Fibroblast of skin of left quadriceps (primary cell): ENCODE results near the gene ZNF536.
"Not testable (repeated sequence)": the region's sequence is repeated elsewhere in the genome, so short reads cannot be mapped to it uniquely, and the experiment has no call there.

ENCODE experiments used
- DNase-seq, 2 experiments: peaks; one replicate each; pipeline ENCODE4 v3.0.0-alpha.2; 2013; ENCODE audit warnings: low read depth in 2 of 2

The ZNF536 gene

DNA sequence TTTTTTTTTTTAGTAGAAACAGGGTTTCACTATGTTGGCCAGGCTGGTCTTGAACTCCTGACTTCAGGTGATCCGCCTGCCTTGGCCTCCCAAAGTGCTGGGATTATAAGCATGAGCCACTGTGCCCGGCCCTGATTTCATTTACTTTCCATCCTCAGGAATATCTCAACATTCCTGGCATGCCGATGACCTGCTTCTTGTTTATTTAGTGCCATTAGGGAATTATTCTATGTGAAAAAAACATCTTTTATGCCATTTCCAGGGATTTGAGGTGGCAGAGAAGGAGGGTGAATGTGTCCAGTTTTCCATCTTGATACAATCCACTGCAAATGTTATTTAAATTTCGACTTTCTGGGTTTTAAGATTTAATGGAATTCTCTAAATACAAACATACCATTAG is 45.0 kb downstream of the ZNF536 start:
- DNase-seq, result not testable (repeated sequence)

DNA sequence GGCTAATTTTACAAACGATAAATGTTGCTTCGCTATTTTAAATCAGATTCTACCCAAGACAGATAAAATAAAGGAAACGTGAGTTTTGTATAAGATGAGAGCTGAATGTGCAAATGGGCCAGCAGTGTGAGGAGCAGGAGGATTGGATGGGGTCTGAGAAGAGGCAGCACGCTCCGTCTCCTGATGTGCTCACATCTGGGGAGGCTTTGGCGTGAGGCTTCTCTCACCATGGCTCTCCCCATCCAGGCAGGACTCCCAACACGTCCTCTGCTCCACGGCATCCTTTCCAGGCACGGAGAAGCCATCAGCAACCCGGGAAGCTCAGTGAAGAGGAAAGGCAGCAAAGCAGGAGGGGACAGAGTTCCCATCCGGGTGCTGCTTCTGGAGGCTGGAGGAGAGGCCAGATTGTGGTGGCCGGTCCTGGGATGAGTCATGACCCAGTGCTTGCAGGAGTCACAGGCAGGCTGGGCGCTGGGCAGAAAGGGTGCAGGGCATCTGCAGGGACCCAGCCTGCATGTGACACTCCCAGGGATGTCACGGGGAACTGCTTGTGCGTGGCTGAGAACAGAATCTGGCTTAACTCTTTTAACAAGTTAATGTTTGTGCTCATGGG is 47.5 kb downstream of the ZNF536 start:
- DNase-seq, result no peak

DNA sequence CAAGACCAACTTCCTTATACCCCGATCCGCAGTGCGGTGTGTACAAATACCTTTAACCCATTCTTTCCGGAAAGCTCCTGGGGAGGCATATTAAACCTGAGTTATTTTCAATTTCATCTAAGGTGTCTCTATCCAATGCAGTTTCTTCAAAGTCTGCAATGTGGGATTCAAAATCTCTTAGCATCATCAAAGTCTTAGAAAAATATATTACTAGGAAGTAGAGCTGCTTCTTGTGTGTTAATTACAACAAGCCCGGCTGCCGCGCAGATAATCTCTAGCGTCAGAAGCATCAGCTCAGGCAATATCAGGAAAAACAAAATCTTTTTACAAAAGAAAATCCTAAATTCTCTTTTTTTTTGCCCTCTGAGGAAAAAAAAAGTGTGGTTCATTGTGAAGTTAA is 48.1 kb downstream of the ZNF536 start:
- no peak for DNase-seq

DNA sequence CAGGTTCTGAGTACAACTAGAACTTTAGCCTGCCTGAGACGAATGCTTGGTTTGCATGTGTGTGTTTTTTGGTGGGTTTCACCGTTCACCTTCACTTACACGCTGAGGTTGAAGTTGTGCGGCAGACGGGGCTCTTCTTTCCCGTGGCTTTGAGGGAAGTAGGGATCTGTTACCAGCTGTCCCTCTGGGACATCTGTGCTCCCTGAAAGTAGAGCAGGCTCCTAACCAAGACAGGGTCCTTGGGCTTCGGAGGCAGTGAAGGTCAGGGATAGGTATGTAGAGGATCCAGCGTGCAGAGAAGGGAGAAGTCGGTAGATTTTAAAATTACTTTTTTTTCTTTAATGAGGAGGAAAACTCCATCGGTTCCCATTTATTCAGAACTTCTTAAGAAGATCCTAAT is 48.7 kb downstream of the ZNF536 start:
- no peak for DNase-seq

DNA sequence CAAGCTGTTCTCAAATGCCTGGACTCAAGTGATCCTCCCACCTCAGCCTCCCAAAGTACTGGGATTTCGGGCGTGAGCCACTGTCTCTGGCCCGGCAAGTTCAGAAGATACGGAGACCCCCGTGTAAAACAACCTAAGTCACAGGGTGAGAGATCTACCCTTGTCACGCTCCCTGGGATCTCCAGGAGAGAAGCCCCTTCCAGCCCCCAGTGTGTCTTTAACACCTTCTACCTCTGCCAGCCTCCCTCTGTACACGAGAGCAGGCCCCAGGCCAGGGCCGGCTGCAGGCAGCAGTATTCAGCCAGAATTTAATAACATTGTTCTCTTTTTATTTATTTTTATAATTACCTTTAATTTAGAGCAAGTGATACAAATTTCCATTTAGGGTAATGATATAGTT is 49.4 kb downstream of the ZNF536 start:
- no peak for DNase-seq

DNA sequence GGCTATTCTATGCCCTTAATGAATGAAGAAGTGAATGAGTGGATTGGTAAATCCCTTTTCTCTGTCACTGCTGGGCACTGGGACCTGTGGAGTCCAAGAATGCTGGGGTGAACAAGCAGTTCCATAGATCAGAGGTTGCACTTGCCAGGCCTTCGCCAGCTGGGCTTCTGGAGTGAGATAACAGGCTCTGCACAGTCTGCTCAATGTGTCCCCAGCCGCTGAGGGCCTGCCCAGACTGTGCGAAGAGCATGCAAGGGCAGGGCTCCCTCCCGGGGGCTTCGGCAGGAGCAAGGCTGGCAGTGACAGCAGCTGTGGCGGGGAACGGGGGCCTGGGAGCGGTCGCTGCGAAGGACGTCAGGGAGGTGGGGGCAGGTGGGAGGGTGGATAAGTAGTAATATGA is 51.3 kb downstream of the ZNF536 start:
- DNase-seq, result no peak

DNA sequence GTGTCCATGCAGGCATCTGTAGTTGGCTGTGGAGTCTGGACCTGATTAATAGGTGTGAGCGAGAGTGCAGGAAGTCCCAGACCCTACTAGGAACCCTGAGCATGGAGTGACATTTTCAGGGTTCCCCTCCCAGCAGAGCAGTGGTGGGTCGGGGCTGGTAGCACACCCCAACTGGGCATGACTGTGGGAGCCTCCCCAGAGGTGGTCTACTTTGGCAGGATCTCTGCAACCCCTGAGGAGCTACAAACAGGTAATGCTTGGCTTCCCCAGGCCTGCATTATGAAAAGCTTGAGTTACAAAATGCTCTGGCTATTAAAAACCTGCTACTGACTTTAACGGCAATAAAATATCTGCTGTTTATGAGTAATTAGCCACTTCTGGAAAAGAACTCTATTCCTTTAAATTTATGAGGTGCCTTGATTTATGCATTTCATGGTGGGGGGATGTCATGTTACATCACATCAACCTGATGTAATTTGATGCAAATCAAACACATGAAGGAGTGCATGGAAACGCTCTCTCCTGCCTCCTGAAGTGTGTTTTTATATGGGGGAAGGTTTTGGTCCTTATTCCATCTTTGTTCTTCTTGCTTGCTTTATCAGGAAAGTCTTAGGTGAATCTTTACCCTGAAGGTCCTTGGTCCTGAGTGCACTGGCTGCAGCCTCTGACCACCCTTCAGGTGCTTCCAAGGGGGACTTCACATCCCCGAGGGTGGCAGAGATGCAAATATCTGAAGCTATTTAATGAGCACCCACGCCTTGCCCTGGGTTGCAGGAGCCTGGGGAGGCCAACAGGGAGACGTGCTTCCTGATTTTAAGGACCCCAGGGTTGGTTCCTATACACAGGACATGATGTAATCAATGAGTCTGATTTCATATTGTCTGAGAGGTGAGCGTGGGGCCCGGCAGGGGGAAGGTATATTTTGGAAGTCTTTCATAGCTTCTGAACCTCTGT is 54.0 kb downstream of the ZNF536 start:
- DNase-seq, result no peak

DNA sequence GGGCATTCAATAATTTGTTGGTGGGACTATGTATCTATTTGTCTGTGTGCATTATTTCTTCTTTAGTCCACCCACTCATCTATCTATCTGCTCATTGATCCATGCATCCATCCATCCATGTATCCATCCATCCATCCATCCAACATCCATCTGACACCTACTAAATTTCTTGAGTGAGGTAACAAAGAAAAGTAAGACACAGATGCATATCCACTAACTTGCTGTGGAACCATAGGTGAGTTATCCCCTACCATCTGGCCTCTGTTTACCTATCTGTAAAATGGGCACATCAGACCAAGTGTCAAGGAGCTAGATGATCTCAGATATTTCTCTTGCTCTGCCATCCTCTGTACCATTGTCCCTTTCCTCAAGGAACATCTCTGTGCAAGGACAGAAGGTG is 54.7 kb downstream of the ZNF536 start:
- DNase-seq, result no peak

DNA sequence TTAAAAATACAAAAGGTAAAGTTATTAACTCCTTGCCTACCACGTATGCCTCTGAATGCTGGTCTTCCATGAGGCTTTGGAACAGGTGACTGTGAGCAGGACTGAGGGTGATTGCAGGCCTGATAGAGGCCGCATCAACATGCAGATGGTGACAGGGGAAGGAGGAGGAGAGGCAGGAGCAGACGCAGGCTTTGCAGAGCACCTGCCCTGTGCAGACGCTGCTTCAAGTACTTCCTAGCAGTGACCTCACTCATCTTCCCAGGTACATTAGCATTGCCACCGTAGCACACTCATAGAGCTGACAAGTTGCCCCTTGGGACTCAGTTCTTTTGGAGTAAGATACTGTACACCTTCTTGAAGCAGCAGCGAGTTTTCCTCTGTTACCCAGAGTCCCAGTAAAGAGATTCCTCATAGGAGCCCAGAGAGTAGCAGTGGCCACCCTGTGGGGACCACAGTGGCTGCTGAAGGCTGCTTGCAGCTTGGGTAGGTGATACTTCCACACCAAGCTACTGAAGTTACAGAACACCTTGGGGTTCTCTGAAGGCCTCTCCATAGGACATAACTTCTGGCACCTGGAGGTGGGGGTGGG is 56.0 kb downstream of the ZNF536 start:
- DNase-seq, result no peak

DNA sequence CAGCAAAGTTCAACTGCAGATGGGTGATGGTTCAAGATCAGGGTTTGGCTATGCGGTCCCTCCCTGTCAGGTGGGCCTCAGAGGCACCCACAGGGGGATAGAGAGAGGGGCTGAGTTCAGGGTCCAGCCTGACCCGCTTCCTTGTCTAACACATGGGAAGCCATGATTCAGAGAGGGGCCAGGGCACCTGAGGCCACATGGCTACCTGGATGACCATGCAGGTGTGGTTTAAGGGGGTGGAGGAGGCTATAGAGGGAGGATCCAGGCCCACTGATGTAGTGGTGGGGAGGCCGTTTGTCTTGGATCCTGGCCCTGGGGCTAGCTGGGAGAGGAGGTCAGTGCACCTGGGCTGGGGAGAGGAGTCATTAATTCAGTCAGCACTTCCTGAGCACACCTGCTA is 56.7 kb downstream of the ZNF536 start:
- no peak for DNase-seq

DNA sequence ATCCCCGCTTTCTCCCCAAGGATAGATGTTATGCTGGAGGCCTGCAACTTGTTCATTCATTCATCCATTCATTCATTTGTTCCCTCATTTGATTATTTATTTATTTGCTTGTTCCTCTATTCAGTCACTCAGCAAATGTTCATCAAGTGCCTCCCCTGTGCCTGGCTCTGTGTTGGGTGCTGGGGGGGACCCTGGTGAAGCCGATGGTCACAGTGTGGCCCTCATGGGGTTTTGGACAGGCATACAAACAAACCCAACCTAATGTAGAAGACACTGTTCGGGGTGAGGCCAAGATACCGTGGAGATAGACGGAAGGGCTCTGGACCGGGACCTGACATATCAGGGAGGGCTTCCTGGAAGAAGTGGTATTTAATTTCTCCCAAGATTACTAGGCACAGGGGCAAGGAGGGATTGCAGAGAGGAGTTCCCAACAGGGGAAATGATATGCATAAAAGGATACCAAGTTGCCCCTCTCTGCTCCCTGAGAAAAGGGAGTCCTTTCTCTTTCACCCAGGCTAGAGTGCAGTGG is 58.1 kb downstream of the ZNF536 start:
- DNase-seq, result no peak

DNA sequence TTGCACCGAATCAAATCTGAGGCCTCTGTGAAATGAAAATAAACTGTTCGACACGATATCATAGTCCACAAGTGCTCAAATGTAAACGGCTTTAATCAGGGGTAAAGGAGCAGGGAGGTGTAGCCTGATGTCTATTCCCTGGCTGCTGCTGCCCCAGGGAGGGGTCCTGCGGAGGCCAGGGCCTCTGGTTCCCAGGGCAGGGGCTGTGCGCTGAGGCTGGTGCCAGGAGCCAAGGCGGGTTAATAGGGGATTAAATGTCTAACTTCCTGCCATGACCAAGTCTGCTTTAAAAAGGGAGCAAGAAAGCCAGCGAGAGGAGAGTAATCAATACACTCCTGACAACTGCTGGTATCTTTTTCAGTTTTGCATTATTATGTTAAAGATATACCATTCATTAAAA is 59.4 kb downstream of the ZNF536 start:
- no peak for DNase-seq

DNA sequence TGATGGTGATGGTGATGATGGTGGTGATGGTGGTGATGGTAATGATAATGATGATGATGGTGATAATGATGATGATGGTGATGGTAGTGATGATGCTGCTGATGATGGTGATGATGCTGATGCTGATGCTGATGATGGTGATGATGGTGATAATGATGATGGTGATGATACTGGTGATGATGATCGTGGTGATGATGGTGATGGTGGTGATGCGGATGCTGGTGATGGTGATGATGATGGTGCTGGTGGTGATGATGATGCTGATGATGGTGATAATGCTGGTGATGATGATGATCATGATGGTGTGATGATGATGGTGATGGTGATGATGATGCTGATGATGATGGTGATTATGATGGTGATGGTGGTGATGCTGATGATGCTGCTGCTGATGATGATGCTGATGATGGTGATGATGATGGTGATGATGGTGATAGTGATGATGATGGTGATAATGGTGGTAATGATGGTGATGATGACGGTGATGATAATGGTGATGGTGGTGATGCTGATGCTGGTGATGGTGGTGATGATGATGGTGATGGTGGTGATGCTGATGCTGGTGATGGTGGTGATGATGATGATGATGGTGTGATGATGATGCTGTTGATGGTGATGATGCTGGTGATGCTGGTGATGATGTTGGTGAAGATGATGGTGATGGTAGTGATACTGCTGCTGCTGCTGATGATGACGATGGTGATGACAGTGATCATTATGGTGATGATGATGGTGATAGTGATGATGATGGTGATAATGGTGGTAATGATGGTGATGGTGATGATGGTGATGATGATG is 62.8 kb downstream of the ZNF536 start:
- no peak for DNase-seq

DNA sequence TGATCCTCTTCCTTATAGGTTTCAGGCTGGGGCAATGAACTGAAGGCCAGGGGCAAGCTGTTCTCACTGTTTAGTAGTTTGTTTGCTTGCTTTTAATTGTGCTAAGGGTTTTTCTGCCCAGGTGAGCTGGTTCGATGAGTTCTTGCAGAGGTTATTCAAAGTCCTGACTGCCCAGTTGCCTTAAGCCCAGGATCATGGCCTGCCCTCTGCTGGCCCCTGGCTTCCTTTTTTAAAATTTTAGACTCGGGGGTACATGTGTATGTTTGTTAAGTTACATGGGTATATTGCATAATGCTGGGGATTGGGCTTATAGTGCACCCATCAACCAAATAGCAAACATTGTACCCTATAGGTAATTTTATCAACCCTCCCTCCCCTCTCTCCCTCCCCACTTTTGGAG is 65.7 kb downstream of the ZNF536 start:
- no peak for DNase-seq

DNA sequence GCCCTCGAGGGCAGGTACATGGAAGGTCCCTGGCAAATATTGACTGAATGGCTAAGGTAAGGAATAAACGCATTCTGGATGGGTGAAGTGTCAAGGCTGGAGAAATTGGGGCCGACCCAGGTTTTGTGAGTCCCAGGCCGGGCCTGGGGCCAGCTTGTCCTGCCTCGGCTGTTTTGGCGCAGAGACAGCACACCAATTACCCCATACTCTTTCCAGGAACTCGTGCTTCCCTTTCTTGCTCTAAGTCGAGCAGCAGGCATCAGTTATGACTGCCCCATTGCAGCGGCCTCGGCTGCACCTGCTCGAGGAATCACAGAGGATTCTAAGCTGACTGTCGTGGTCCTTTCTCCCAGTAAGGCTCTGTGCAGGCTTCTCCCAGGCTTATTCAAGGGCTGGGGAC is 67.1 kb downstream of the ZNF536 start:
- DNase-seq, result no peak

DNA sequence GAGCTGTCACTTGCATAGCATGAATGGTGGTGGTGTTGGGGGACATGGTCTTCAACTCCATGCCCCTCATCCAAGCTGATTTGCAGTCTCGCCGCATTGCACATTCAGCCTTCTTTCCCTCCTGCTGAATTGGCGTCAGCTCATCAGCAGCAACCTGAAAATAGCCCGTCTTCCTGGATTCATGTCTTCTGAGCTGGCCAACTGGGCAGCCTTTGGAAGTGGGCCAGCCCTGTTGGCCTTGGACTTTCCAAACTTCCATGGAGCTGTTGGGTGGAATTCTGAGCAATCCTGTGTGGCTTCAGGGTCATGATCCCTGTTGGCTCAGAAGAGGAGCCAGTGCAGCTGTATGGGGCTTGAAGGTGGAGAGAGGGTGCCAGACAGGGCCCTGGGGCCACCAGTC is 68.8 kb downstream of the ZNF536 start:
- DNase-seq, result no peak

DNA sequence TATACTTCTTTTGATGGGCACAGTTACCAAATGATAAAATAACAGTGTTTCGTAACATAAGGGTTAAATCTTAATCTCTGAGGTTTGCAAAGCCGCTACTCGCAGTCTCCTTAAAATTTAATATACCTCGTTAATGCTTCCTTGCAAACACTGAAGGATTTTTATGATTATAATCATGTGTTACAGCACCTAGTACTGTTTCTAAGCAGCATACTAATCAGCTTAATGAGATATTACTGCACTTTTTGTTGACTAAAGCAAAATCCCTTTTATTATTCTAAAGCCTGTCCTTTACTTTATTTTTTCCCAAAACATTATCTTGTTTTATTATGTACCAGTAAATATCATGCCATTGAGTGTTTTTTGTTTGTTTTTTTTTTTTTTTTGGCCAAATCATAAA is 70.5 kb downstream of the ZNF536 start:
- no peak for DNase-seq

DNA sequence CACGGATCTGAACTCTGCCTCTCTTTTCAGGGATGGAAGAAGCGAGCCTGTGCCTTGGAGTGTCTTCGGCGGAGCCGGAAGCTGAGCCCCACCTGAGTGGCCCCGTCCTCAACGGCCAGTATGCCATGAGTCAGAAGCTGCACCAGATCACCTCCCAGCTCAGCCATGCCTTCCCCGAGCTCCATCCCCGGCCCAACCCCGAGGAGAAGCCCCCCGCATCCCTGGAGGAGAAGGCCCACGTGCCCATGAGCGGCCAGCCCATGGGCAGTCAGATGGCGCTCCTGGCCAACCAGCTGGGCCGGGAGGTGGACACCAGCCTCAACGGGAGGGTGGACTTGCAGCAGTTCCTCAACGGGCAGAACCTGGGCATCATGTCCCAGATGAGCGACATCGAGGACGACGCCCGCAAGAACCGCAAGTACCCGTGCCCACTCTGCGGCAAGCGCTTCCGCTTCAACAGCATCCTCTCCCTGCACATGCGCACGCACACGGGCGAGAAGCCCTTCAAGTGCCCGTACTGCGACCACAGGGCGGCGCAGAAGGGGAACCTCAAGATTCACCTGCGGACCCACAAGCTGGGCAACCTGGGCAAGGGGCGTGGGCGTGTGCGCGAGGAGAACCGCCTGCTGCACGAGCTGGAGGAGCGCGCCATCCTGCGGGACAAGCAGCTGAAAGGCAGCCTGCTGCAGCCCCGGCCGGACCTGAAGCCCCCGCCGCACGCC is 71.5 kb downstream of the ZNF536 start:
- DNase-seq, result no peak

DNA sequence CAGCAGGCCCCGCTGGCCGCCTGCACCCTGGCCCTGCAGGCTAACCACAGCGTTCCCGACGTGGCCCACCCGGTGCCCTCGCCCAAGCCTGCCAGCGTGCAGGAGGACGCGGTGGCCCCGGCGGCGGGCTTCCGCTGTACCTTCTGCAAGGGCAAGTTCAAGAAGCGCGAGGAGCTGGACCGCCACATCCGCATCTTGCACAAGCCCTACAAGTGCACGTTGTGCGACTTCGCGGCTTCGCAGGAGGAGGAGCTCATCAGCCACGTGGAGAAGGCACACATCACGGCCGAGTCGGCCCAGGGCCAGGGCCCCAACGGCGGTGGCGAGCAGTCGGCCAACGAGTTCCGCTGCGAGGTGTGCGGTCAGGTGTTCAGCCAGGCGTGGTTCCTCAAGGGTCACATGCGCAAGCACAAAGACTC is 72.1 kb downstream of the ZNF536 start:
- DNase-seq, result no peak

DNA sequence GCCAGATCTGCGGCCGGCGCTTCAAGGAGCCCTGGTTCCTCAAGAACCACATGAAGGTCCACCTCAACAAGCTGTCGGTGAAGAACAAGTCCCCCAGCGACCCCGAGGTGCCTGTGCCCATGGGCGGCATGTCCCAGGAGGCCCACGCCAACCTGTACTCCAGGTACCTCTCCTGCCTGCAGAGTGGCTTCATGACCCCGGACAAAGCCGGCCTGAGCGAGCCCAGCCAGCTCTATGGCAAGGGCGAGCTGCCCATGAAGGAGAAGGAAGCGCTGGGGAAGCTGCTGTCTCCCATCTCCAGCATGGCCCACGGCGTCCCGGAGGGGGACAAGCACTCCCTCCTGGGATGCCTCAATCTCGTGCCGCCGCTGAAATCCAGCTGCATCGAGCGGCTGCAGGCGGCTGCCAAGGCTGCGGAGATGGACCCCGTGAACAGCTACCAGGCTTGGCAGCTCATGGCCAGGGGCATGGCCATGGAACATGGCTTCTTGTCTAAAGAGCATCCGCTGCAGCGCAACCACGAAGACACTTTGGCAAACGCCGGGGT is 72.6 kb downstream of the ZNF536 start:
- DNase-seq, result no peak

DNA sequence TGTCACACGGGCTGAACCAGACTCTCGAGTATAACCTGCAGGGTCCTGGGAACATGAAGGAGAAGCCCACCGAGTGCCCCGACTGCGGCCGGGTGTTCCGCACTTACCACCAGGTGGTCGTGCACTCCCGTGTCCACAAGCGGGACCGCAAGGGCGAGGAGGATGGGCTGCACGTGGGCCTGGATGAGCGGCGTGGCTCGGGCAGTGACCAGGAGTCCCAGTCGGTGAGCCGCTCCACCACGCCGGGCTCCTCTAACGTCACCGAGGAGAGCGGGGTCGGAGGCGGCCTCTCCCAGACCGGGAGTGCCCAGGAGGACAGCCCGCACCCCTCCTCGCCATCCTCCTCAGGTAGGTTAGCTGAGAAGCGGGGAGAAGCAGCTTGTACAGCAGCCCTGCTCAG is 73.2 kb downstream of the ZNF536 start:
- DNase-seq, result no peak
